K562 (cell line): ENCODE measurements around the gene ACOX1. TPM values are rescaled to one million over a fixed set of nuclear protein-coding genes. Genes with fewer than 3 reads are reported as not detected.

Source experiments
- CTBP1 ChIP-seq: fragments of 450-650 bp; IDR thresholded peaks from 2 replicates; pipeline ENCODE4 v1.6.1; 2016; ENCODE audit warnings: borderline replicate concordance
- DACH1 ChIP-seq: fragments of 450-650 bp; IDR thresholded peaks from 2 replicates; pipeline ENCODE4 v1.6.1; 2018; ENCODE audit not compliant: partially characterized antibody
- EZH2 ChIP-seq: IDR thresholded peaks from 2 replicates; pipeline ENCODE4 v1.6.1; 2012; ENCODE audit warnings: low read depth, mild to moderate bottlenecking, inconsistent platforms, low read length, borderline replicate concordance
- FOSL1 ChIP-seq: fragments of 200-800 bp; sonication (Bioruptor generic); conservative IDR thresholded peaks from 2 replicates; pipeline ENCODE4 v1.6.1; 2016; ENCODE audit warnings: missing genetic modification characterization, missing compliant biosample characterization
- HDAC8 ChIP-seq: fragments of 450-650 bp; IDR thresholded peaks from 2 replicates; pipeline ENCODE4 v1.6.1; 2016; ENCODE audit warnings: mild to moderate bottlenecking, missing genetic modification characterization, moderate library complexity, missing compliant biosample characterization
- MEIS2 ChIP-seq: fragments of 450-650 bp; IDR thresholded peaks from 2 replicates; pipeline ENCODE4 v1.6.1; 2014; ENCODE audit warnings: mild to moderate bottlenecking; ENCODE audit not compliant: partially characterized antibody
- NFE2L1 ChIP-seq: fragments of 450-650 bp; IDR thresholded peaks from 2 replicates; pipeline ENCODE4 v1.6.1; 2016; ENCODE audit warnings: missing genetic modification characterization, low read depth, mild to moderate bottlenecking, missing compliant biosample characterization, moderate library complexity, borderline replicate concordance
- NFRKB ChIP-seq: fragments of 450-650 bp; IDR thresholded peaks from 2 replicates; pipeline ENCODE4 v1.6.1; 2016; ENCODE audit warnings: low read depth
- PTRF ChIP-seq: fragments of 450-650 bp; IDR thresholded peaks from 2 replicates; pipeline ENCODE4 v1.6.1; 2016; ENCODE audit warnings: mild to moderate bottlenecking, missing genetic modification characterization, missing compliant biosample characterization
- ZBTB7A ChIP-seq: IDR thresholded peaks from 2 replicates; pipeline ENCODE4 v1.6.1; 2011; ENCODE audit warnings: low read depth, mild to moderate bottlenecking, low read length, moderate library complexity, borderline replicate concordance; ENCODE audit not compliant: control insufficient read depth
- ZEB2 ChIP-seq: fragments of 450-650 bp; IDR thresholded peaks from 2 replicates; pipeline ENCODE4 v1.6.1; 2016
- ZNF12 ChIP-seq: sonication (generic); formaldehyde crosslinking; IDR thresholded peaks from 2 replicates; pipeline ENCODE4 v1.4.0; 2020; ENCODE audit warnings: mild to moderate bottlenecking, missing genetic modification reagents
- ZNF79 ChIP-seq: fragments of 250-450 bp; sonication (Bioruptor Pico); IDR thresholded peaks from 2 replicates; pipeline ENCODE4 v1.4.0; 2020; ENCODE audit warnings: low read depth, mild to moderate bottlenecking, moderate library complexity
- polyA plus RNA-seq, 8 experiments: library from polyadenylated mRNA; depleted of rRNA in 4 of 8; stranded (reverse) in 5 of 8; unstranded in 3 of 8; fragments of >200 nt; fragmentation: Nextera tagmentation in 2 of 8; fragmentation: Illumina TruSeq in 1 of 8; extraction: Ambion mirVana in 2 of 8; extraction: Trizol in 1 of 8; gene quantifications; 2 replicates each; pipeline versions ENCODE4 v1.2.1 to v1.2.3, GENCODE V29; 2011 to 2014; ENCODE audit warnings: inconsistent platforms in 1 of 8, missing spikeins in 1 of 8
- total RNA-seq, 7 experiments: library from RNA; depleted of rRNA in 6 of 7; stranded (reverse); fragments of >200 nt in 6 of 7; fragmentation: Illumina TruSeq in 2 of 7; extraction: Trizol in 2 of 7; gene quantifications; 2 replicates each; pipeline versions ENCODE4 v1.2.1 to v1.2.3, GENCODE V29; 2011 to 2021; ENCODE audit warnings: low replicate concordance in 1 of 7
- TF ChIP-seq, protein P1 (sequence below), 2 experiments: fragments of 150-350 bp in 1 of 2; IDR thresholded peaks; 2 replicates each; pipeline ENCODE4 v1.6.1; 2012 to 2016; ENCODE audit warnings: low read depth in 2 of 2, low read length in 2 of 2, mild to moderate bottlenecking in 1 of 2, moderate library complexity in 1 of 2
- TF ChIP-seq, protein P2 (sequence below): fragments of 450-650 bp; IDR thresholded peaks from 2 replicates; pipeline ENCODE4 v1.6.1; 2016
- TF ChIP-seq, protein P3 (sequence below): IDR thresholded peaks from 2 replicates; pipeline ENCODE4 v1.6.1; 2012; ENCODE audit warnings: low read depth, low read length, improper control_type of control experiment, borderline replicate concordance
- TF ChIP-seq, protein P4 (sequence below): fragments of 250-450 bp; sonication (Bioruptor Pico); IDR thresholded peaks from 2 replicates; pipeline ENCODE4 v1.5.0; 2021; ENCODE audit warnings: mild to moderate bottlenecking, borderline replicate concordance

The ACOX1 gene
- total and polyA plus RNA-seq, 9 of the 15 experiments (the other 6 are each of a cell fraction or from before 2014, with no cell fraction given): 7.8 to 24.1 (median 14.5) TPM

DNA sequence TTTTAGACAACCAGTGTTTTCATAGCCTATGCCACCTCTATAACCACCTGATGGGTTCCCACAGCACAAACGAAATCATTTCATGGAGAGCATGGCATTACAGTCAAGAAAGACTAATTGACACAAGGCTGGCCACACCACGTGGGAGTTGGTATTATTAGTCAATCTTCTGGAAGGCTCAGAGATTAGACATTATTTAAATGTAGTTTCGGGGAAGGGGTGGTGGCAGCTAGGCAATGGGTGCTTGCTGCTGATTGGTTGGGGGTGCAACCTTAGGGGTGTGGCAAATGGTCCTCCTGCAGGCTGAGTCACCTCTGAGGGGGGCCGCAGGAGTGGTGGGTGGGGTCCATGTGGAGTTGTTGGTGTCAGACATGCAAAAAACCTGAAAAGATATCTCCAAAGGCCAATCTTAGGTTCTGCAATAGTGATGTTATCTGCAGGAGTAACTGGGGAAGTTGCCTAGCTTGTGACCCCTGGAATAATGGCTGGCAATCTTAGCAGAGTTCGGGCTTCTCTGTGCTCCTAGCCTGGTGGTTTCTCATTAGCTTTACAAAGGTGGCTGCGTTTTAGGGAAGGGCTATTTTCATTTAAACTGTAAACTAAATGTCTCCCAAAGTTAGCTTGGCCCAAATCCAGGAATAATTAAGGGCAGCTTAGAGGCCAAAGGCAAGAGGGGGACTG is 4.7 kb upstream of the ACOX1 start (continued):
- TF ChIP-seq MEIS2 (peak; percentile 62), EZH2 (no peak), NFE2L1 (no peak), FOSL1 (peak; percentile 86), NFRKB (no peak), ZNF79 (CRISPR knock-in tag) (no peak), DACH1 (peak; percentile 19), CTBP1 (0 out of 2 replicates have a peak, but pooled peaks have one; percentile 14), HDAC8 (tag) (no peak), ZBTB7A (peak; percentile 57; the same call in 1 of the 2 replicates), ZNF12 (CRISPR knock-in tag) (no peak), PTRF (tag) (no peak), ZEB2 (no peak)
- TF ChIP-seq, protein P1, sequence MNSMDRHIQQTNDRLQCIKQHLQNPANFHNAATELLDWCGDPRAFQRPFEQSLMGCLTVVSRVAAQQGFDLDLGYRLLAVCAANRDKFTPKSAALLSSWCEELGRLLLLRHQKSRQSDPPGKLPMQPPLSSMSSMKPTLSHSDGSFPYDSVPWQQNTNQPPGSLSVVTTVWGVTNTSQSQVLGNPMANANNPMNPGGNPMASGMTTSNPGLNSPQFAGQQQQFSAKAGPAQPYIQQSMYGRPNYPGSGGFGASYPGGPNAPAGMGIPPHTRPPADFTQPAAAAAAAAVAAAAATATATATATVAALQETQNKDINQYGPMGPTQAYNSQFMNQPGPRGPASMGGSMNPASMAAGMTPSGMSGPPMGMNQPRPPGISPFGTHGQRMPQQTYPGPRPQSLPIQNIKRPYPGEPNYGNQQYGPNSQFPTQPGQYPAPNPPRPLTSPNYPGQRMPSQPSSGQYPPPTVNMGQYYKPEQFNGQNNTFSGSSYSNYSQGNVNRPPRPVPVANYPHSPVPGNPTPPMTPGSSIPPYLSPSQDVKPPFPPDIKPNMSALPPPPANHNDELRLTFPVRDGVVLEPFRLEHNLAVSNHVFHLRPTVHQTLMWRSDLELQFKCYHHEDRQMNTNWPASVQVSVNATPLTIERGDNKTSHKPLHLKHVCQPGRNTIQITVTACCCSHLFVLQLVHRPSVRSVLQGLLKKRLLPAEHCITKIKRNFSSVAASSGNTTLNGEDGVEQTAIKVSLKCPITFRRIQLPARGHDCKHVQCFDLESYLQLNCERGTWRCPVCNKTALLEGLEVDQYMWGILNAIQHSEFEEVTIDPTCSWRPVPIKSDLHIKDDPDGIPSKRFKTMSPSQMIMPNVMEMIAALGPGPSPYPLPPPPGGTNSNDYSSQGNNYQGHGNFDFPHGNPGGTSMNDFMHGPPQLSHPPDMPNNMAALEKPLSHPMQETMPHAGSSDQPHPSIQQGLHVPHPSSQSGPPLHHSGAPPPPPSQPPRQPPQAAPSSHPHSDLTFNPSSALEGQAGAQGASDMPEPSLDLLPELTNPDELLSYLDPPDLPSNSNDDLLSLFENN (IDR thresholded peaks at IDR 0.05; ENCODE audit: low read depth in 2 of 2, low read length in 2 of 2): no peak
- TF ChIP-seq, protein P2, sequence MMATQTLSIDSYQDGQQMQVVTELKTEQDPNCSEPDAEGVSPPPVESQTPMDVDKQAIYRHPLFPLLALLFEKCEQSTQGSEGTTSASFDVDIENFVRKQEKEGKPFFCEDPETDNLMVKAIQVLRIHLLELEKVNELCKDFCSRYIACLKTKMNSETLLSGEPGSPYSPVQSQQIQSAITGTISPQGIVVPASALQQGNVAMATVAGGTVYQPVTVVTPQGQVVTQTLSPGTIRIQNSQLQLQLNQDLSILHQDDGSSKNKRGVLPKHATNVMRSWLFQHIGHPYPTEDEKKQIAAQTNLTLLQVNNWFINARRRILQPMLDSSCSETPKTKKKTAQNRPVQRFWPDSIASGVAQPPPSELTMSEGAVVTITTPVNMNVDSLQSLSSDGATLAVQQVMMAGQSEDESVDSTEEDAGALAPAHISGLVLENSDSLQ: peak; percentile 30; the same call in 1 of the 2 replicates
- TF ChIP-seq, protein P3, sequence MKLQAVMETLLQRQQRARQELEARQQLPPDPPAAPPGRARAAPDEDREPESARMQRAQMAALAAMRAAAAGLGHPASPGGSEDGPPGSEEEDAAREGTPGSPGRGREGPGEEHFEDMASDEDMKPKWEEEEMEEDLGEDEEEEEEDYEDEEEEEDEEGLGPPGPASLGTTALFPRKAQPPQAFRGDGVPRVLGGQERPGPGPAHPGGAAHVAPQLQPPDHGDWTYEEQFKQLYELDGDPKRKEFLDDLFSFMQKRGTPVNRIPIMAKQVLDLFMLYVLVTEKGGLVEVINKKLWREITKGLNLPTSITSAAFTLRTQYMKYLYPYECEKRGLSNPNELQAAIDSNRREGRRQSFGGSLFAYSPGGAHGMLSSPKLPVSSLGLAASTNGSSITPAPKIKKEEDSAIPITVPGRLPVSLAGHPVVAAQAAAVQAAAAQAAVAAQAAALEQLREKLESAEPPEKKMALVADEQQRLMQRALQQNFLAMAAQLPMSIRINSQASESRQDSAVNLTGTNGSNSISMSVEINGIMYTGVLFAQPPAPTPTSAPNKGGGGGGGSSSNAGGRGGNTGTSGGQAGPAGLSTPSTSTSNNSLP: no peak
- TF ChIP-seq, protein P4, sequence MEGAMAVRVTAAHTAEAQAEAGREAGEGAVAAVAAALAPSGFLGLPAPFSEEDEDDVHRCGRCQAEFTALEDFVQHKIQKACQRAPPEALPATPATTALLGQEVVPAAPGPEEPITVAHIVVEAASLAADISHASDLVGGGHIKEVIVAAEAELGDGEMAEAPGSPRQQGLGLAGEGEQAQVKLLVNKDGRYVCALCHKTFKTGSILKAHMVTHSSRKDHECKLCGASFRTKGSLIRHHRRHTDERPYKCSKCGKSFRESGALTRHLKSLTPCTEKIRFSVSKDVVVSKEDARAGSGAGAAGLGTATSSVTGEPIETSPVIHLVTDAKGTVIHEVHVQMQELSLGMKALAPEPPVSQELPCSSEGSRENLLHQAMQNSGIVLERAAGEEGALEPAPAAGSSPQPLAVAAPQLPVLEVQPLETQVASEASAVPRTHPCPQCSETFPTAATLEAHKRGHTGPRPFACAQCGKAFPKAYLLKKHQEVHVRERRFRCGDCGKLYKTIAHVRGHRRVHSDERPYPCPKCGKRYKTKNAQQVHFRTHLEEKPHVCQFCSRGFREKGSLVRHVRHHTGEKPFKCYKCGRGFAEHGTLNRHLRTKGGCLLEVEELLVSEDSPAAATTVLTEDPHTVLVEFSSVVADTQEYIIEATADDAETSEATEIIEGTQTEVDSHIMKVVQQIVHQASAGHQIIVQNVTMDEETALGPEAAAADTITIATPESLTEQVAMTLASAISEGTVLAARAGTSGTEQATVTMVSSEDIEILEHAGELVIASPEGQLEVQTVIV (CRISPR knock-in tag): no peak
